ENCODE results near the gene RFLNA. TPM values are rescaled to one million over a fixed set of nuclear protein-coding genes. Genes with fewer than 3 reads are reported as not detected.

Gene RFLNA
- total RNA-seq, 2 donors from 2014 or later: 0.26 TPM; not detected in 1

- TF ChIP-seq CTCF (IDR thresholded peaks at IDR 0.05) (no peak), POLR2A (IDR thresholded peaks at IDR 0.05) (no peak)
- Histone ChIP-seq H3K9me3 (no peaks in the 10 kb centered on the region), H3K4me3 (no peak overlapping the region), H3K36me3 (replicated peaks in 1 of 2; ENCODE audit: insufficient read depth in 1 of 2, low read depth in 2 of 2) (peaks cover 17 to 18% of the 10 kb centered on the region in 2 donors), H3K27me3 (no peaks in the 10 kb centered on the region), H3K27ac (no peak overlapping the region), H3K4me1 (peaks cover 42% of the 10 kb centered on the region)
- 80 to 90% methylated on average over 5 of the region's 5 CpGs for WGBS, 2 donors
- ATAC-seq: no peak
- DNase-seq: no peak
- intact Hi-C loops (cut with DNase I): loop anchor here (10.0 kb wide), 1 partner anchor 419 kb away; no protein-coding TSS in a partner anchor
These were observed 61.3 kb downstream of the RFLNA start for GRCh38 chr12:124356221-124356620.

GRCh38 chr12:124357616-124358015, 62.7 kb downstream of the RFLNA start:
- H3K27me3 ChIP-seq: no peaks in the 10 kb centered on the region
- WGBS, 2 donors: 85 to 91% methylated on average over 12 to 15 of the region's 15 CpGs
- no peak for ATAC-seq
- H3K27ac ChIP-seq: no peak overlapping the region
- intact Hi-C loops (cut with DNase I): loop anchor here (10.0 kb wide), 1 partner anchor 417 kb away; no protein-coding TSS in a partner anchor
- H3K4me1 ChIP-seq: peaks cover 50% of the 10 kb centered on the region
- H3K9me3 ChIP-seq: no peaks in the 10 kb centered on the region
- TF ChIP-seq POLR2A (IDR thresholded peaks at IDR 0.05): no peak
- TF ChIP-seq CTCF (IDR thresholded peaks at IDR 0.05): no peak
- no peak overlapping the region for H3K4me3 ChIP-seq
- H3K36me3 ChIP-seq (replicated peaks in 1 of 2; ENCODE audit: insufficient read depth in 1 of 2, low read depth in 2 of 2): peaks cover 12 to 18% of the 10 kb centered on the region in 2 donors
- no peak for DNase-seq

- H3K4me3 ChIP-seq: no peak overlapping the region
- no peaks in the 10 kb centered on the region for H3K27me3 ChIP-seq
- H3K36me3 ChIP-seq (replicated peaks in 1 of 2; ENCODE audit: insufficient read depth in 1 of 2, low read depth in 2 of 2): peaks cover 9 to 18% of the 10 kb centered on the region in 2 donors
- intact Hi-C loops (cut with DNase I): loop anchor here (10.0 kb wide), 1 partner anchor 416 kb away; no protein-coding TSS in a partner anchor
- no peaks in the 10 kb centered on the region for H3K9me3 ChIP-seq
- TF ChIP-seq POLR2A (IDR thresholded peaks at IDR 0.05): no peak
- TF ChIP-seq CTCF (IDR thresholded peaks at IDR 0.05): no peak
- no peak for DNase-seq
- H3K27ac ChIP-seq: peak overlapping the region in 3 of 4 donors; percentile 83 to 85 (median 84)
- no peak for ATAC-seq
- peaks cover 53% of the 10 kb centered on the region for H3K4me1 ChIP-seq
- whole genome bisulfite sequencing, 2 donors: 76 to 84% methylated on average over 7 to 11 of the region's 11 CpGs
These were observed 63.7 kb downstream of the RFLNA start for GRCh38 chr12:124358572-124358971.

GRCh38 chr12:124359671-124360581, 65.0 kb downstream of the RFLNA start:
- TF ChIP-seq CTCF (IDR thresholded peaks at IDR 0.05): peak in 3 of 7 experiments; percentile 28 to 35 (median 28)
- peak in 1 of 3 donors; percentile 11 for TF ChIP-seq POLR2A (IDR thresholded peaks at IDR 0.05)
- H3K9me3 ChIP-seq: no peaks in the 10 kb centered on the region
- WGBS, 2 donors: 7 to 10% methylated on average over 22 to 37 of the region's 37 CpGs
- ATAC-seq (peak; percentile 85), DNase-seq (peak; percentile 95 to 98 (median 96))
- no peaks in the 10 kb centered on the region for H3K27me3 ChIP-seq
- intact Hi-C loops (cut with DNase I): loop anchor here (10.0 kb wide), 1 partner anchor 415 kb away; no protein-coding TSS in a partner anchor
- H3K36me3 ChIP-seq (replicated peaks in 1 of 2; ENCODE audit: insufficient read depth in 1 of 2, low read depth in 2 of 2): peaks cover 4 to 12% of the 10 kb centered on the region in 2 donors
- no peak overlapping the region for H3K4me3 ChIP-seq
- peaks cover 66% of the 10 kb centered on the region for H3K4me1 ChIP-seq
- H3K27ac ChIP-seq: peak overlapping the region; percentile 80 to 85 (median 84)

Measured in body of pancreas (tissue), 4 donors.